A673 (cell line): ENCODE data around the gene PCNT. TPM values are rescaled to one million over a fixed set of nuclear protein-coding genes. Genes with fewer than 3 reads are reported as not detected.

Experiments
- BruUV-seq: library from RNA; stranded (reverse); fragments of 400-500 nt; replicated peaks from 2 replicates; lab custom pipeline; 2021; lab: Mats Ljungman, UMichigan
- CTCF ChIA-PET: fragments of 300-600 bp; sonication (Branson Sonifier 250); formaldehyde crosslinking; loops from one replicate; lab custom pipeline; 2022; ENCODE audit warnings: antibody characterized with exemption; lab: Charles Lee
- POLR2A ChIA-PET: fragments of 300-600 bp; sonication (Branson Sonifier 250); formaldehyde crosslinking; loops from one replicate; lab custom pipeline; 2022; ENCODE audit warnings: antibody characterized with exemption; ENCODE audit not compliant: low non-redundant PET; lab: Charles Lee
- DNase-seq: peaks from one replicate; pipeline ENCODE4 v3.0.0-alpha.2; 2015; ENCODE audit warnings: low spot score
- H3K27ac ChIP-seq: fragments of 200-600 bp; sonication (generic); 2 replicates; pipeline ENCODE4 v1.5.1; 2016; ENCODE audit warnings: mixed run types, low read depth, mild to moderate bottlenecking, mixed read lengths, antibody characterized with exemption, low read length; ENCODE audit not compliant: poor library complexity, severe bottlenecking
- H3K27me3 ChIP-seq: fragments of 200-600 bp; sonication (generic); replicated peaks from 2 replicates; pipeline ENCODE4 v1.6.1; 2017; ENCODE audit warnings: mixed run types, low read depth, mild to moderate bottlenecking, mixed read lengths, antibody characterized with exemption, low read length; ENCODE audit not compliant: insufficient read depth, poor library complexity
- H3K36me3 ChIP-seq: fragments of 200-600 bp; sonication (generic); 2 replicates; pipeline ENCODE4 v1.6.1; 2016; ENCODE audit warnings: mixed run types, mild to moderate bottlenecking, mixed read lengths, antibody characterized with exemption, low read length; ENCODE audit not compliant: insufficient read depth, poor library complexity, severe bottlenecking
- H3K4me1 ChIP-seq: fragments of 200-600 bp; sonication (generic); 2 replicates; pipeline ENCODE4 v1.6.1; 2017; ENCODE audit warnings: mixed run types, mild to moderate bottlenecking, mixed read lengths, antibody characterized with exemption, low read length; ENCODE audit not compliant: insufficient read depth, poor library complexity, severe bottlenecking
- H3K4me3 ChIP-seq: fragments of 200-600 bp; sonication (generic); 2 replicates; pipeline ENCODE4 v1.5.1; 2016; ENCODE audit warnings: low read depth, mixed run types, mild to moderate bottlenecking, mixed read lengths, low read length; ENCODE audit not compliant: poor library complexity, severe bottlenecking
- H3K9me3 ChIP-seq: fragments of 200-600 bp; sonication (generic); 2 replicates; pipeline ENCODE4 v1.6.1; 2016; ENCODE audit warnings: mixed run types, low read depth, mild to moderate bottlenecking, mixed read lengths, antibody characterized with exemption, low read length; ENCODE audit not compliant: poor library complexity, severe bottlenecking
- CTCF ChIP-seq: fragments of 300-800, 200-600 bp; sonication (generic); conservative IDR thresholded peaks from 2 replicates; pipeline ENCODE4 v1.5.1; 2017; ENCODE audit warnings: low read depth, mild to moderate bottlenecking, antibody characterized with exemption, low read length, moderate library complexity, mixed read lengths
- EZH2 ChIP-seq: fragments of 200-600 bp; sonication (generic); IDR thresholded peaks from 2 replicates; pipeline ENCODE4 v1.6.1; 2017; ENCODE audit warnings: borderline replicate concordance, low read depth, mild to moderate bottlenecking, mixed read lengths, antibody characterized with exemption, low read length; ENCODE audit not compliant: poor library complexity, severe bottlenecking
- intact Hi-C: fragments of 100-400 bp; cut with micrococcal nuclease; formaldehyde crosslinking; loops from one replicate; pipeline ENCODE4 v1.10.0; 2022; ENCODE audit not compliant: unreplicated experiment
- total RNA-seq: library from RNA; stranded (reverse); gene quantifications from 2 replicates; pipeline ENCODE4 v1.2.3, GENCODE V29; 2021

Gene PCNT
- total RNA-seq, 1 experiment from 2014 or later: 66.4 TPM

GRCh38 chr21:46388896-46389295 is 64.9 kb downstream of the PCNT start:
- Histone ChIP-seq H3K36me3 (peaks cover 3% of the 10 kb centered on the region), H3K27ac (no peak overlapping the region), H3K9me3 (no peaks in the 10 kb centered on the region), H3K4me3 (no peak overlapping the region), H3K4me1 (no peaks in the 10 kb centered on the region), H3K27me3 (no peaks in the 10 kb centered on the region)
- DNase-seq: no peak
- no TSS peak for BruUV-seq
- CTCF ChIA-PET: no interaction called here
- POLR2A ChIA-PET: no interaction called here
- TF ChIP-seq EZH2 (no peak), CTCF (no peak)
- intact Hi-C loops: no loop called here

GRCh38 chr21:46390603-46391545 is 66.9 kb downstream of the PCNT start:
- no peak for DNase-seq
- CTCF ChIA-PET: no interaction called here
- no peaks in the 10 kb centered on the region for H3K27me3 ChIP-seq
- no TSS peak for BruUV-seq
- no peak overlapping the region for H3K27ac ChIP-seq
- TF ChIP-seq EZH2 (no peak), CTCF (no peak)
- no peaks in the 10 kb centered on the region for H3K4me1 ChIP-seq
- POLR2A ChIA-PET: no interaction called here
- no peaks in the 10 kb centered on the region for H3K36me3 ChIP-seq
- no peak overlapping the region for H3K4me3 ChIP-seq
- no peaks in the 10 kb centered on the region for H3K9me3 ChIP-seq
- intact Hi-C loops: no loop called here

GRCh38 chr21:46391773-46392172 is 67.8 kb downstream of the PCNT start:
- Histone ChIP-seq H3K27ac (no peak overlapping the region), H3K9me3 (no peaks in the 10 kb centered on the region), H3K4me1 (no peaks in the 10 kb centered on the region), H3K36me3 (no peaks in the 10 kb centered on the region), H3K27me3 (no peaks in the 10 kb centered on the region), H3K4me3 (no peak overlapping the region)
- TF ChIP-seq CTCF (no peak), EZH2 (no peak)
- intact Hi-C loops: no loop called here
- POLR2A ChIA-PET: no interaction called here
- no peak for DNase-seq
- no TSS peak for BruUV-seq
- CTCF ChIA-PET: no interaction called here
